Prostate gland (tissue), 2 donors: ENCODE measurements around the gene MFAP3L. TPM values are rescaled to one million over a fixed set of nuclear protein-coding genes. Genes with fewer than 3 reads are reported as not detected.
"Not testable (repeated sequence)": the region's sequence is repeated elsewhere in the genome, so short reads cannot be mapped to it uniquely, and the experiment has no call there.

Source experiments
- DNase-seq: peaks from one replicate; pipeline ENCODE4 v3.0.0-alpha.2; 2019; ENCODE audit warnings: low spot score
- H3K27ac ChIP-seq, 2 donors: fragments of 200-600 bp; sonication (generic); 2 replicates each; pipeline ENCODE4 v1.5.1; 2017 to 2019
- H3K27me3 ChIP-seq: fragments of 200-600 bp; sonication (generic); replicated peaks from 2 replicates; pipeline ENCODE4 v1.5.1; 2019; ENCODE audit not compliant: insufficient read depth
- H3K36me3 ChIP-seq, 2 donors: fragments of 200-600 bp; sonication (generic); 1 replicate in 1 of 2; 2 replicates in 1 of 2; pipeline versions ENCODE4 v1.5.1 to v1.8.1; 2017 to 2019
- H3K4me1 ChIP-seq: fragments of 200-600 bp; sonication (generic); replicated peaks from 2 replicates; pipeline ENCODE4 v1.5.1; 2019
- H3K4me3 ChIP-seq, 2 donors: fragments of 200-600 bp; sonication (generic); 2 replicates each; pipeline ENCODE4 v1.5.1; 2017 to 2019
- H3K9me3 ChIP-seq: fragments of 200-600 bp; sonication (generic); 2 replicates; pipeline ENCODE4 v1.5.1; 2017
- POLR2A ChIP-seq: fragments of 450-650 bp; IDR thresholded peaks from one replicate; pipeline ENCODE4 v1.6.1; 2016; ENCODE audit warnings: antibody characterized with exemption, mild to moderate bottlenecking
- POLR2AphosphoS5 ChIP-seq: sonication (generic); formaldehyde crosslinking; IDR thresholded peaks from one replicate; pipeline ENCODE4 v1.6.1; 2017; ENCODE audit warnings: antibody characterized with exemption
- WGBS: methylation state at CpG from one replicate; pipeline ENCODE4 v1.1.5; 2018; 5-methylcytosine and 5-hydroxymethylcytosine counted together
- intact Hi-C: fragments of 100-400 bp; cut with DNase I; formaldehyde crosslinking; loops from one replicate; pipeline ENCODE4 v1.14.2; 2022
- total RNA-seq, 2 donors: library from RNA; depleted of rRNA; stranded (reverse); fragments of >200 nt; gene quantifications; one replicate each; pipeline ENCODE4 v1.1.0, GENCODE V29; 2016
- TF ChIP-seq, protein P1 (sequence below), 4 experiments: fragments of 200-600 bp in 2 of 4; fragments of 450-650 bp in 2 of 4; sonication (generic) in 2 of 4; IDR thresholded peaks; 1 replicate in 3 of 4; 2 replicates in 1 of 4; pipeline ENCODE4 v1.5.1; 2016 to 2019; ENCODE audit warnings: antibody characterized with exemption in 4 of 4, mild to moderate bottlenecking in 2 of 4, moderate library complexity in 2 of 4

The MFAP3L gene
- total RNA-seq, 2 donors from 2014 or later, result 10.0 to 32.2 TPM

DNA sequence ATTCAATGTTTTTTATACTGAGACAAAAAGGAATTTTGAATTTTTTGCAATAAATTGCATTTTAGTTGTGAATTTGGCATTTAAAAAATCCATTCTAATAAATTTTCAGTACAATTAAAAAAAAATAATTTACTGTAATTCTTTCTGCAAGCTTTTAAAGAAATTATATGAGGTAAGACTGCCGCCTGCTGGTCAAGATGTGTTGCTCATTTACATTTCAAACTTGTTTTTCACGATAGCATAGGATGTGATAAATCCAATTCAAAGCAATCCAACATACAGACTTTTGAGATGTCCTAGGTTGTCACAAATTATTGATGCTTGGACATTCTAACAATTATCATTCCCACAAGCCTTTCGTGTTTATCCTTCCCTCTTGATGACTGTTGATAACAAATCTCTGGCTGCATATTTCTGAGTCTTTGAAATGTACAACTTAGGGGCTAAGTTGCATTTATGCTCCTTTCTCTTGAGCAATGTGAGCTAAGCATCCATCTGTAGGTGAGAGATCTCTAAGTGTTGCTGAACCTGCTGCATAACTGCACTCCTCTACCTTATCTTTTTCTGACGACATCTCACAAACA, 21.7 kb upstream of the MFAP3L start:
- no peaks in the 10 kb centered on the region for H3K36me3 ChIP-seq
- no peak overlapping the region for H3K4me3 ChIP-seq
- peak; percentile 60 for DNase-seq
- no peaks in the 10 kb centered on the region for H3K4me1 ChIP-seq
- intact Hi-C loops, result loop anchor here (5.0 kb wide), 1 partner anchor 236 kb away; no protein-coding TSS in a partner anchor
- 17% methylated on average over 4 of the region's 4 CpGs for WGBS
- no peak overlapping the region for H3K27ac ChIP-seq
- no peak for TF ChIP-seq POLR2A
- TF ChIP-seq, protein P1, sequence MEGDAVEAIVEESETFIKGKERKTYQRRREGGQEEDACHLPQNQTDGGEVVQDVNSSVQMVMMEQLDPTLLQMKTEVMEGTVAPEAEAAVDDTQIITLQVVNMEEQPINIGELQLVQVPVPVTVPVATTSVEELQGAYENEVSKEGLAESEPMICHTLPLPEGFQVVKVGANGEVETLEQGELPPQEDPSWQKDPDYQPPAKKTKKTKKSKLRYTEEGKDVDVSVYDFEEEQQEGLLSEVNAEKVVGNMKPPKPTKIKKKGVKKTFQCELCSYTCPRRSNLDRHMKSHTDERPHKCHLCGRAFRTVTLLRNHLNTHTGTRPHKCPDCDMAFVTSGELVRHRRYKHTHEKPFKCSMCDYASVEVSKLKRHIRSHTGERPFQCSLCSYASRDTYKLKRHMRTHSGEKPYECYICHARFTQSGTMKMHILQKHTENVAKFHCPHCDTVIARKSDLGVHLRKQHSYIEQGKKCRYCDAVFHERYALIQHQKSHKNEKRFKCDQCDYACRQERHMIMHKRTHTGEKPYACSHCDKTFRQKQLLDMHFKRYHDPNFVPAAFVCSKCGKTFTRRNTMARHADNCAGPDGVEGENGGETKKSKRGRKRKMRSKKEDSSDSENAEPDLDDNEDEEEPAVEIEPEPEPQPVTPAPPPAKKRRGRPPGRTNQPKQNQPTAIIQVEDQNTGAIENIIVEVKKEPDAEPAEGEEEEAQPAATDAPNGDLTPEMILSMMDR (IDR thresholded peaks at IDR 0.05), result peak; percentile 59 to 89 (median 82)
- no peak for TF ChIP-seq POLR2AphosphoS5
- H3K27me3 ChIP-seq, result no peaks in the 10 kb centered on the region
- H3K9me3 ChIP-seq, result no peaks in the 10 kb centered on the region

DNA sequence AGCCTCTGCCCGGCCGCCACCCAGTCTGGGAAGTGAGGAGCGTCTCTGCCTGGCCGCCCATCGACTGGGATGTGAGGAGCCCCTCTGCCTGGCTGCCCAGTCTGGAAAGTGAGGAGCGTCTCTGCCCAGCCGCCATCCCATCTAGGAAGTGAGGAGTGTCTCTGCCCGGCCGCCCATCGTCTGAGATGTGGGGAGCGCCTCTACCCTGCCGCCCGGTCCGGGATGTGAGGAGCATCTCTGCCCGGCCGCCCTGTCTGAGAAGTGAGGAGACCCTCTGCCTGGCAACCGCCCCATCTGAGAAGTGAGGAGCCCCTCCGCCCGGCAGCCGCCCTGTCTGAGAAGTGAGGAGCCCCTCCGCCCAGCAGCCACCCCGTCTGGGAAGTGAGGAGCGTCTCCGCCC, 20.0 kb upstream of the MFAP3L start:
- 96% methylated on average over 18 of the region's 24 CpGs for WGBS
- H3K4me1 ChIP-seq, H3K36me3 ChIP-seq, H3K9me3 ChIP-seq, H3K27me3 ChIP-seq, H3K4me3 ChIP-seq, DNase-seq, H3K27ac ChIP-seq: not testable (repeated sequence)
- intact Hi-C loops, result loop anchor here (5.0 kb wide), 1 partner anchor 234 kb away; no protein-coding TSS in a partner anchor

DNA sequence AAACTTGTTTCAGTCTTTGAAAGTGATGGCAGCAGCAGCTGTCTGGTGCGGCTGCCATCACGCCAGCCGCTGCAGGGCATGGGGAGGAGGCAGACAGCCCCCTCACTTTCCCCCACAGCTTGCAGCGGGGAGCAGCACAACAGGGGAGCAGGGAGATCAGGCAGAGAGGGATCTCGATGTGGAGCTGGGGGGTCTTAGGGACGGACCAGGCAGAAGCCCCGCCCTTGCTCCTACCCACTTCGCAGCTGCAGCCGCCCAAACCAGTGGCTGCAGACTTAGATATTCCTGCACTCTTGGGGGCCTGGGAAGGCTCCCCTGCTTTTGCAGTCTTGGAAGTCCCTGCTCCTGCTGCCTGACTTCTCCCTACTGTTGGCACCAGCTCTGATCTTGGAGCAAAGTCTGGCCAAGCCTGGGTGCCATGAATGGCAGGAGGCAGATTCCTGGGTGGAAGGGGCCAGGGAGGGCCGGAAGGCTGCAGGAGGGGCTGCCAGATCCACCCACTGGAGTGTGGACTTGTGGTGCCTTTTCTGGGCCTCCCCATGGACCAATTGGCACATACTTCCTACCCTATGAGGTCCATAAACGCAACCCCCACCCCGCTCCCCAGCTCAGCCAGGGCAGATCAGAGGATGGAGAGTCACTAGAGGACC, 14.0 kb upstream of the MFAP3L start:
- Histone ChIP-seq H3K27ac (no peak overlapping the region), H3K4me3 (no peak overlapping the region), H3K36me3 (no peaks in the 10 kb centered on the region), H3K27me3 (no peaks in the 10 kb centered on the region), H3K9me3 (no peaks in the 10 kb centered on the region), H3K4me1 (no peaks in the 10 kb centered on the region)
- TF ChIP-seq POLR2A (no peak), POLR2AphosphoS5 (no peak)
- TF ChIP-seq, protein P1 (IDR thresholded peaks at IDR 0.05), result no peak
- intact Hi-C loops, result no loop called here
- 73% methylated on average over 11 of the region's 12 CpGs for WGBS
- no peak for DNase-seq

DNA sequence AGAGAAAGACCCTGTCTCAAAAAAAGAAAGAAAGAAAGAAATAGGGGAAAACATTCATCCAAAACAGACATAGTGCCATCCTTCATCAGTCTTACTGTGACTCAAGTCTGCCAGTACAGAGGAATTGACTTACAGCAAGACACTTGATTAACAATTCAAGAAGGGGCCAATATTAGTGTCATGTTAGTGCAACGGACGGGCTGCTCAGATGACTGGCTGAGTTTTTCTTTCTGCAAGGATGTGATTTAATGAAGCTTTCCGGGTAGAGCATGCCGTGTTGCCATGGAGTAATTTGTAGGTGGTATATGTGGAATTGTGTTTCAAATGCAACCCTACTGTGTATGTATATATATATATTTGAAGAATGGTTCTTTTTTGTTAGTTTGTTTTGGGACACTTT, 12.6 kb upstream of the MFAP3L start:
- Histone ChIP-seq H3K36me3 (no peaks in the 10 kb centered on the region), H3K4me1 (no peaks in the 10 kb centered on the region), H3K9me3 (no peaks in the 10 kb centered on the region), H3K27me3 (no peaks in the 10 kb centered on the region), H3K4me3 (no peak overlapping the region), H3K27ac (no peak overlapping the region)
- intact Hi-C loops, result no loop called here
- TF ChIP-seq, protein P1 (IDR thresholded peaks at IDR 0.05), result no peak
- no peak for TF ChIP-seq POLR2AphosphoS5
- TF ChIP-seq POLR2A, result no peak
- DNase-seq, result no peak
- 64% methylated on average over 4 of the region's 4 CpGs for WGBS

DNA sequence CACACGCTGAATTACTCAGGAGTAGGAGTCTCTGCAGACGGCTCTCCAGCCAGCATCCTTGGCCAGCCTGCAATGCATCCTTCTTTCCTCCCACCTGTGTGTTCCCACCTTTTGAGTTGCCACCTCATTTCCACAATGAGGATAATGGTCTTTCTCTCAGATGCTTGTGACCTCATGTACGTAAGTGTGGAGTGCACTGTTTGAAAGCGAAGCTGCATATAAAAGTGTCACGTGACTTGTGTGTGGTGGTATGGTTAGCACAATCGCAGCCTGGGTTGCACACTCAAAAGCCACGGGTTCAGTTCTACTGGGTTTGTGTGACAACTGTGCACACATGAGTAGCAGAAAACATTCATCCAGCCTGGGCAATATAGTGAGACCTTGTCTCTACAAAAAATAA, 12.0 kb upstream of the MFAP3L start:
- Histone ChIP-seq H3K9me3 (no peaks in the 10 kb centered on the region), H3K4me3 (no peak overlapping the region), H3K4me1 (no peaks in the 10 kb centered on the region), H3K27ac (no peak overlapping the region), H3K36me3 (no peaks in the 10 kb centered on the region), H3K27me3 (no peaks in the 10 kb centered on the region)
- WGBS, result 89% methylated on average over 7 of the region's 7 CpGs
- intact Hi-C loops, result no loop called here
- DNase-seq, result no peak
- TF ChIP-seq POLR2AphosphoS5 (no peak), POLR2A (no peak)
- TF ChIP-seq, protein P1 (IDR thresholded peaks at IDR 0.05), result no peak
